Fibroblast of lung (primary cell): ENCODE data around the gene SLC30A2. TPM values are rescaled to one million over a fixed set of nuclear protein-coding genes. Genes with fewer than 3 reads are reported as not detected.

ENCODE experiments used
- DNase-seq, 2 donors: peaks; one replicate each; pipeline versions ENCODE4 v3.0.0 to v3.0.0-alpha.2; 2010; ENCODE audit warnings: low read depth in 2 of 2
- H2AFZ ChIP-seq: 2 replicates; pipeline ENCODE4 v1.5.1; 2012; ENCODE audit warnings: low read length, control low read depth, inconsistent platforms
- H3K27ac ChIP-seq: 2 replicates; pipeline ENCODE4 v1.5.1; 2011; ENCODE audit warnings: low read length, control low read depth; ENCODE audit not compliant: insufficient read depth
- H3K27me3 ChIP-seq: 2 replicates; pipeline ENCODE4 v1.5.1; 2011; ENCODE audit warnings: mild to moderate bottlenecking, low read length; ENCODE audit not compliant: control insufficient read depth, insufficient read depth
- H3K36me3 ChIP-seq: 2 replicates; pipeline ENCODE4 v1.5.1; 2011; ENCODE audit warnings: low read length; ENCODE audit not compliant: control insufficient read depth, insufficient read depth
- H3K4me1 ChIP-seq: 2 replicates; pipeline ENCODE4 v1.5.1; 2011; ENCODE audit warnings: low read length; ENCODE audit not compliant: control insufficient read depth, insufficient read depth; ENCODE audit errors: extremely low read depth
- H3K4me2 ChIP-seq: 2 replicates; pipeline ENCODE4 v1.5.1; 2011; ENCODE audit warnings: low read length, control low read depth; ENCODE audit not compliant: insufficient read depth; ENCODE audit errors: extremely low read depth
- H3K4me3 ChIP-seq, 4 experiments: fragments of 200-600 bp in 1 of 4; sonication (generic) in 1 of 4; replicated peaks in 1 of 4; 2 replicates each; pipeline ENCODE4 v1.5.1; 2011 to 2016; ENCODE audit warnings: low read length in 4 of 4, low read depth in 3 of 4, mild to moderate bottlenecking in 3 of 4, control low read depth in 2 of 4, inconsistent platforms in 1 of 4, mixed read lengths in 1 of 4; ENCODE audit not compliant: insufficient read depth in 1 of 4; ENCODE audit errors: control extremely low read depth in 1 of 4
- H3K79me2 ChIP-seq: 2 replicates; pipeline ENCODE4 v1.5.1; 2012; ENCODE audit warnings: mild to moderate bottlenecking, low read length, inconsistent platforms; ENCODE audit not compliant: control insufficient read depth, insufficient read depth
- H3K9ac ChIP-seq: 2 replicates; pipeline ENCODE4 v1.5.1; 2011; ENCODE audit warnings: mild to moderate bottlenecking, low read length, control low read depth; ENCODE audit not compliant: insufficient read depth
- H3K9me3 ChIP-seq: 2 replicates; pipeline ENCODE4 v1.5.1; 2012; ENCODE audit warnings: low read depth, low read length; ENCODE audit not compliant: control insufficient read depth, insufficient read depth
- H4K20me1 ChIP-seq: 2 replicates; pipeline ENCODE4 v1.5.1; 2011; ENCODE audit warnings: low read length; ENCODE audit not compliant: control insufficient read depth, insufficient read depth; ENCODE audit errors: extremely low read depth
- CTCF ChIP-seq, 2 donors: IDR thresholded peaks in 1 of 2; conservative IDR thresholded peaks in 1 of 2; 1 replicate in 1 of 2; 2 replicates in 1 of 2; pipeline ENCODE4 v1.5.1; 2011 to 2012; ENCODE audit warnings: low read length in 2 of 2, control low read depth in 1 of 2, inconsistent platforms in 1 of 2, low read depth in 1 of 2, mild to moderate bottlenecking in 1 of 2
- EZH2 ChIP-seq: IDR thresholded peaks from 2 replicates; pipeline ENCODE4 v1.5.1; 2012; ENCODE audit warnings: low read length, control low read depth, mild to moderate bottlenecking; ENCODE audit errors: missing control alignments
- polyA plus RNA-seq, 2 donors: library from polyadenylated mRNA; depleted of rRNA in 1 of 2; stranded (reverse) in 1 of 2; unstranded in 1 of 2; fragments of >200 nt; gene quantifications; 2 replicates each; pipeline ENCODE4 v1.2.1, GENCODE V29; 2011 to 2012; ENCODE audit warnings: missing spikeins in 1 of 2
- total RNA-seq: library from RNA; depleted of rRNA; stranded (reverse); fragments of >200 nt; gene quantifications from 2 replicates; pipeline ENCODE4 v1.2.1, GENCODE V29; 2014

The SLC30A2 gene
- total and polyA plus RNA-seq, 2 donors (not counting 1 experiment from before 2014, with no cell fraction given), result not detected

- H3K9ac ChIP-seq, result no peak overlapping the region
- no peaks in the 10 kb centered on the region for H3K4me1 ChIP-seq
- H4K20me1 ChIP-seq, result no peaks in the 10 kb centered on the region
- no peak overlapping the region for H3K27ac ChIP-seq
- no peaks in the 10 kb centered on the region for H3K79me2 ChIP-seq
- no peak overlapping the region for H2AFZ ChIP-seq
- DNase-seq, result no peak
- no peaks in the 10 kb centered on the region for H3K36me3 ChIP-seq
- H3K9me3 ChIP-seq, result no peaks in the 10 kb centered on the region
- TF ChIP-seq CTCF (conservative IDR thresholded peaks at IDR 0.05 in 1 of 2, IDR thresholded peaks at IDR 0.05 in 1 of 2; ENCODE audit: low read depth in 1 of 2, low read length in 2 of 2) (no peak), EZH2 (no peak)
- H3K4me2 ChIP-seq, result no peak overlapping the region
- peaks cover 17% of the 10 kb centered on the region for H3K27me3 ChIP-seq
- no peak overlapping the region for H3K4me3 ChIP-seq
Observed at GRCh38 chr1:26070296-26070962, 24.5 kb upstream of the SLC30A2 start.

GRCh38 chr1:26069941-26070295 lies 24.0 kb upstream of the SLC30A2 start:
- no peak for TF ChIP-seq CTCF (conservative IDR thresholded peaks at IDR 0.05 in 1 of 2, IDR thresholded peaks at IDR 0.05 in 1 of 2; ENCODE audit: low read depth in 1 of 2, low read length in 2 of 2)
- TF ChIP-seq EZH2, result no peak
- peaks cover 15% of the 10 kb centered on the region for H3K27me3 ChIP-seq
- H3K9ac ChIP-seq, result no peak overlapping the region
- no peak overlapping the region for H3K4me3 ChIP-seq
- no peaks in the 10 kb centered on the region for H3K36me3 ChIP-seq
- no peaks in the 10 kb centered on the region for H4K20me1 ChIP-seq
- no peaks in the 10 kb centered on the region for H3K4me1 ChIP-seq
- no peaks in the 10 kb centered on the region for H3K9me3 ChIP-seq
- no peak overlapping the region for H3K4me2 ChIP-seq
- H3K27ac ChIP-seq, result no peak overlapping the region
- no peak overlapping the region for H2AFZ ChIP-seq
- DNase-seq, result no peak
- no peaks in the 10 kb centered on the region for H3K79me2 ChIP-seq

- H3K27me3 ChIP-seq, result peaks cover 22% of the 10 kb centered on the region
- no peak within 1 kb of the TSS for H2AFZ ChIP-seq
- no peak for TF ChIP-seq CTCF (conservative IDR thresholded peaks at IDR 0.05 in 1 of 2, IDR thresholded peaks at IDR 0.05 in 1 of 2; ENCODE audit: low read depth in 1 of 2, low read length in 2 of 2)
- TF ChIP-seq EZH2, result no peak
- no peaks in the 10 kb centered on the region for H4K20me1 ChIP-seq
- no peak within 1 kb of the TSS for H3K4me2 ChIP-seq
- no peaks in the 10 kb centered on the region for H3K36me3 ChIP-seq
- H3K4me1 ChIP-seq, result no peaks in the 10 kb centered on the region
- no peaks in the 10 kb centered on the region for H3K79me2 ChIP-seq
- no peak for DNase-seq
- no peak within 1 kb of the TSS for H3K9ac ChIP-seq
- no peak within 1 kb of the TSS for H3K4me3 ChIP-seq
- no peak within 1 kb of the TSS for H3K27ac ChIP-seq
- H3K9me3 ChIP-seq, result no peaks in the 10 kb centered on the region
Observed at GRCh38 chr1:26067432-26067911, 21.6 kb upstream of the SLC30A2 start, which contains the start of gene TRIM63. Gene TRIM63 (minus strand): TSS chr1:26067630. CDS start chr1:26067494, 136 bp downstream.
